ENCODE measurements around the gene GLIPR1. TPM values are rescaled to one million over a fixed set of nuclear protein-coding genes. Genes with fewer than 3 reads are reported as not detected.
"Not testable (repeated sequence)": the region's sequence is repeated elsewhere in the genome, so short reads cannot be mapped to it uniquely, and the experiment has no call there.

GLIPR1 gene
- total and polyA plus RNA-seq, 5 experiments from 2014 or later, result 51.2 to 117 (median 61.1) TPM

GRCh38 chr12:75478116-75478794 is 2.3 kb upstream of the GLIPR1 start:
- POLR2A ChIA-PET, result interaction anchor here (1.0 to 3.7 kb wide), 3 partner anchors 10 to 87 kb away, joined by 3 to 27 read pairs (median 3); partner anchors contain the start of genes GLIPR1L2 and KRR1
- ATAC-seq, result peak; percentile 72 to 78
- peaks cover 0 to 1% (median 0%) of the 10 kb centered on the region in 5 donors for H3K27me3 Mint-ChIP-seq
- H3K4me1 Mint-ChIP-seq, result peaks cover 34 to 69% (median 58%) of the 10 kb centered on the region in 4 donors
- H3K4me3 Mint-ChIP-seq, result peak overlapping the region; percentile 24 to 100 (median 52)
- H3K27ac Mint-ChIP-seq, result peak overlapping the region; percentile 94 to 99 (median 99)
- H3K36me3 Mint-ChIP-seq, result peaks cover 0 to 2% (median 0%) of the 10 kb centered on the region in 3 donors
- H3K9me3 Mint-ChIP-seq, result no peaks in the 10 kb centered on the region
- DNase-seq, result peak in 9 of 10 donors; percentile 35 to 90 (median 66)

- Mint-ChIP-seq H3K4me1 (peaks cover 40 to 84% (median 73%) of the 10 kb centered on the region in 4 donors), H3K36me3 (peaks cover 0 to 7% (median 0%) of the 10 kb centered on the region in 3 donors), H3K27ac (peak overlapping the region; percentile 94 to 99 (median 99)), H3K27me3 (peaks cover 0 to 1% (median 0%) of the 10 kb centered on the region in 5 donors), H3K4me3 (peak overlapping the region; percentile 74 to 100 (median 98)), H3K9me3 (no peaks in the 10 kb centered on the region)
- peak in 1 of 10 donors; percentile 33 for DNase-seq
- POLR2A ChIA-PET, result interaction anchor here (0.5 to 3.7 kb wide), 6 partner anchors 9 to 146 kb away, joined by 3 to 27 read pairs (median 6); partner anchors contain the start of genes GLIPR1L1, GLIPR1L2 and KRR1
- peak; percentile 11 to 13 for ATAC-seq
Measured at GRCh38 chr12:75479963-75480461, 543 bp upstream of the GLIPR1 start.

- Mint-ChIP-seq H3K4me3 (peak overlapping the region; percentile 74 to 100 (median 98)), H3K36me3 (peaks cover 0 to 7% (median 0%) of the 10 kb centered on the region in 3 donors), H3K27me3 (peaks cover 0 to 1% (median 0%) of the 10 kb centered on the region in 5 donors), H3K4me1 (peaks cover 42 to 90% (median 76%) of the 10 kb centered on the region in 4 donors), H3K27ac (peak overlapping the region; percentile 94 to 99 (median 99)), H3K9me3 (no peaks in the 10 kb centered on the region)
- peak; percentile 2 to 8 for ATAC-seq
- no peak for DNase-seq
- POLR2A ChIA-PET, result interaction anchor here (0.7 to 3.7 kb wide), 8 partner anchors 24 to 1282 kb away, joined by 4 to 27 read pairs (median 6); partner anchors contain the start of genes GLIPR1L1, GLIPR1L2 and KRR1
Measured at GRCh38 chr12:75481013-75481705, 604 bp downstream of the GLIPR1 start.

GRCh38 chr12:75481774-75482173 is 1.2 kb downstream of the GLIPR1 start:
- Mint-ChIP-seq H3K27ac (peak overlapping the region; percentile 94 to 99 (median 99)), H3K27me3 (peaks cover 0 to 1% (median 0%) of the 10 kb centered on the region in 5 donors), H3K9me3 (no peaks in the 10 kb centered on the region), H3K4me1 (peaks cover 42 to 92% (median 76%) of the 10 kb centered on the region in 4 donors), H3K4me3 (peak overlapping the region; percentile 74 to 100 (median 98)), H3K36me3 (peaks cover 0 to 10% (median 0%) of the 10 kb centered on the region in 3 donors)
- POLR2A ChIA-PET, result interaction anchor here (0.7 to 3.7 kb wide), 4 partner anchors 23 to 1282 kb away, joined by 4 to 27 read pairs (median 6); partner anchors contain the start of gene GLIPR1L2
- ATAC-seq, result no peak
- DNase-seq, result no peak

GRCh38 chr12:75482646-75483045 is 2.1 kb downstream of the GLIPR1 start:
- Mint-ChIP-seq H3K36me3 (peaks cover 0 to 16% (median 0%) of the 10 kb centered on the region in 3 donors), H3K4me3 (peak overlapping the region; percentile 74 to 100 (median 98)), H3K4me1 (peaks cover 41 to 90% (median 71%) of the 10 kb centered on the region in 4 donors), H3K9me3 (no peaks in the 10 kb centered on the region), H3K27ac (peak overlapping the region; percentile 75 to 99 (median 98)), H3K27me3 (peaks cover 0 to 1% (median 0%) of the 10 kb centered on the region in 5 donors)
- DNase-seq (peak in 2 of 10 donors; percentile 18 to 32), ATAC-seq (no peak)
- POLR2A ChIA-PET, result interaction anchor here (0.6 to 1.9 kb wide), 3 partner anchors 29 to 549 kb away, joined by 3 to 7 read pairs (median 4); partner anchors contain the start of genes GLIPR1L2, KRR1 and PHLDA1

- H3K9me3 Mint-ChIP-seq, result no peaks in the 10 kb centered on the region
- peak overlapping the region in 9 of 10 donors; percentile 51 to 100 (median 97) for H3K4me3 Mint-ChIP-seq
- H3K27ac Mint-ChIP-seq, result peak overlapping the region; percentile 51 to 99 (median 88)
- POLR2A ChIA-PET, result interaction anchor here (1.6 to 1.9 kb wide), 3 partner anchors 26 to 92 kb away, joined by 6 to 9 read pairs (median 7); partner anchors contain the start of genes GLIPR1L2 and KRR1
- no peak for DNase-seq
- H3K36me3 Mint-ChIP-seq, result peaks cover 0 to 18% (median 0%) of the 10 kb centered on the region in 3 donors
- peaks cover 0 to 1% (median 0%) of the 10 kb centered on the region in 5 donors for H3K27me3 Mint-ChIP-seq
- ATAC-seq, result no peak
- H3K4me1 Mint-ChIP-seq, result peaks cover 41 to 85% (median 64%) of the 10 kb centered on the region in 4 donors
Measured at GRCh38 chr12:75483431-75483830, 2.9 kb downstream of the GLIPR1 start.

- not testable (repeated sequence) for DNase-seq, ATAC-seq, H3K9me3 Mint-ChIP-seq, H3K27me3 Mint-ChIP-seq
- POLR2A ChIA-PET, result interaction anchor here (0.7 to 1.8 kb wide), 4 partner anchors 10 to 93 kb away, joined by 3 to 9 read pairs (median 6); partner anchors contain the start of genes GLIPR1L2 and KRR1
- H3K27ac Mint-ChIP-seq, result peak overlapping the region; percentile 21 to 99 (median 48)
- peaks cover 41 to 83% (median 59%) of the 10 kb centered on the region in 4 donors for H3K4me1 Mint-ChIP-seq
- H3K36me3 Mint-ChIP-seq, result peaks cover 0 to 21% (median 0%) of the 10 kb centered on the region in 3 donors
- peak overlapping the region in 5 of 10 donors; percentile 6 to 99 (median 52) for H3K4me3 Mint-ChIP-seq
Measured at GRCh38 chr12:75484450-75484849, 3.9 kb downstream of the GLIPR1 start.

- DNase-seq (no peak), ATAC-seq (no peak)
- POLR2A ChIA-PET, result interaction anchor here (1.4 kb wide), 1 partner anchor 96 kb away, joined by 3 read pairs; the partner anchor contains the start of gene GLIPR1L2
- Mint-ChIP-seq H3K36me3 (peaks cover 0 to 36% (median 0%) of the 10 kb centered on the region in 3 donors), H3K27me3 (no peaks in the 10 kb centered on the region), H3K4me1 (peaks cover 23 to 68% (median 38%) of the 10 kb centered on the region in 4 donors), H3K4me3 (no peak overlapping the region), H3K9me3 (no peaks in the 10 kb centered on the region), H3K27ac (peak overlapping the region in 3 of 10 donors; percentile 54 to 69 (median 67))
Measured at GRCh38 chr12:75487308-75487707, 6.8 kb downstream of the GLIPR1 start.

GRCh38 chr12:75488553-75488952 is 8.0 kb downstream of the GLIPR1 start:
- Mint-ChIP-seq H3K4me3 (no peak overlapping the region), H3K4me1 (peaks cover 17 to 60% (median 28%) of the 10 kb centered on the region in 4 donors), H3K36me3 (peaks cover 0 to 41% (median 0%) of the 10 kb centered on the region in 3 donors), H3K9me3 (no peaks in the 10 kb centered on the region), H3K27ac (peak overlapping the region in 7 of 10 donors; percentile 22 to 81 (median 53)), H3K27me3 (no peaks in the 10 kb centered on the region)
- ATAC-seq (peak; percentile 34 to 45), DNase-seq (no peak)
- POLR2A ChIA-PET, result interaction anchor here (0.6 kb wide), 1 partner anchor 53 kb away, joined by 4 read pairs; no protein-coding TSS in a partner anchor

- Mint-ChIP-seq H3K4me1 (peaks cover 16 to 55% (median 24%) of the 10 kb centered on the region in 4 donors), H3K36me3 (peaks cover 0 to 44% (median 0%) of the 10 kb centered on the region in 3 donors), H3K9me3 (no peaks in the 10 kb centered on the region), H3K27me3 (no peaks in the 10 kb centered on the region), H3K4me3 (peak overlapping the region in 2 of 10 donors; percentile 2 to 12), H3K27ac (peak overlapping the region; percentile 28 to 82 (median 66))
- DNase-seq, result no peak
- no peak for ATAC-seq
- POLR2A ChIA-PET, result interaction anchor here (0.6 kb wide), 1 partner anchor 54 kb away, joined by 4 read pairs; no protein-coding TSS in a partner anchor
Measured at GRCh38 chr12:75489187-75489586, 8.6 kb downstream of the GLIPR1 start.

GRCh38 chr12:75489613-75490210 is 9.2 kb downstream of the GLIPR1 start:
- H3K4me1 Mint-ChIP-seq, result peaks cover 11 to 51% (median 21%) of the 10 kb centered on the region in 4 donors
- H3K9me3 Mint-ChIP-seq, result no peaks in the 10 kb centered on the region
- no peaks in the 10 kb centered on the region for H3K27me3 Mint-ChIP-seq
- peak overlapping the region; percentile 28 to 91 (median 72) for H3K27ac Mint-ChIP-seq
- peak overlapping the region in 3 of 10 donors; percentile 1 to 12 (median 2) for H3K4me3 Mint-ChIP-seq
- peaks cover 0 to 47% (median 0%) of the 10 kb centered on the region in 3 donors for H3K36me3 Mint-ChIP-seq
- POLR2A ChIA-PET, result no interaction called here
- ATAC-seq, result peak; percentile 27 to 37
- no peak for DNase-seq

Measured in naive thymus-derived CD8-positive, alpha-beta T cell (primary cell).